Right cardiac atrium (tissue), 5 donors: ENCODE data around the gene DPF3. TPM values are rescaled to one million over a fixed set of nuclear protein-coding genes. Genes with fewer than 3 reads are reported as not detected.
A peak's percentile ranks its signal among the peaks of the same experiment; 100 is the strongest.

Experiments used
- ATAC-seq, 2 donors: fragments of 200-7000 bp; cut with Tn5 transposase; one replicate each; pipeline versions ENCODE4 v1.8.0 to v1.9.1; 2020; ENCODE audit warnings: moderate library complexity in 2 of 2, mild to moderate bottlenecking in 1 of 2
- DNase-seq, 3 donors: peaks; one replicate each; pipeline ENCODE4 v3.0.0-alpha.2; 2020
- H3K27ac ChIP-seq: one replicate; pipeline ENCODE4 v1.5.1; 2013; ENCODE audit warnings: mild to moderate bottlenecking, low read length, control low read depth, moderate library complexity
- H3K27me3 ChIP-seq: one replicate; pipeline ENCODE4 v1.6.1; 2013; ENCODE audit not compliant: control insufficient read depth, insufficient read depth
- H3K4me1 ChIP-seq: one replicate; pipeline ENCODE4 v1.6.1; 2013; ENCODE audit warnings: low read length; ENCODE audit not compliant: control insufficient read depth, insufficient read depth
- H3K4me3 ChIP-seq: one replicate; pipeline ENCODE4 v1.5.1; 2013; ENCODE audit warnings: low read length, control low read depth
- H3K9me3 ChIP-seq: one replicate; pipeline ENCODE4 v1.6.1; 2013; ENCODE audit warnings: low read length; ENCODE audit not compliant: control insufficient read depth
- WGBS: extraction: QIAGEN DNeasy Blood & Tissue Kit; methylation state at CpG from one replicate; pipeline ENCODE4 v1.1.7; 2013; 5-methylcytosine and 5-hydroxymethylcytosine counted together
- intact Hi-C, 4 donors: fragments of 100-400 bp; cut with DNase I; formaldehyde crosslinking; loops; one replicate each; pipeline versions ENCODE4 v1.11.0 to v1.14.0; 2022 to 2023
- polyA plus RNA-seq: library from polyadenylated mRNA; stranded (reverse); fragments of 200-250 nt; gene quantifications from one replicate; pipeline ENCODE4 v1.2.3, GENCODE V29; 2013
- total RNA-seq, 4 donors: library from RNA; stranded (reverse); fragmentation: NEBNext Ultra II Directional; extraction: Animal tissue kit (Norgen Biotek cat#: 25700); gene quantifications; one replicate each; pipeline ENCODE4 v1.2.1, GENCODE V29; 2021
- donor health status: healthy with polysubstance abuse.
- donor health status: DM: no; HTN: yes; CAD: no.
- donor health status: DM: no; HTN: no; CAD: no.
- donor health status: DM: no; HTN: yes; CAD: no; lungs with severe emphysema.
- donor health status: DM: yes; HTN: yes; CAD: no.

DPF3 gene
- total and polyA plus RNA-seq, 5 donors, result 16.5 to 33.0 (median 25.9) TPM

- Histone ChIP-seq H3K27ac (no peak overlapping the region), H3K9me3 (no peaks in the 10 kb centered on the region), H3K4me3 (no peak overlapping the region), H3K4me1 (peaks cover 4% of the 10 kb centered on the region), H3K27me3 (no peaks in the 10 kb centered on the region)
- intact Hi-C loops, result no loop called here
- no peak for ATAC-seq
- no peak for DNase-seq
- whole genome bisulfite sequencing, result 75% methylated on average over 4 of the region's 4 CpGs
Observed at GRCh38 chr14:72774141-72774540, 119.8 kb downstream of the DPF3 start.

DNA sequence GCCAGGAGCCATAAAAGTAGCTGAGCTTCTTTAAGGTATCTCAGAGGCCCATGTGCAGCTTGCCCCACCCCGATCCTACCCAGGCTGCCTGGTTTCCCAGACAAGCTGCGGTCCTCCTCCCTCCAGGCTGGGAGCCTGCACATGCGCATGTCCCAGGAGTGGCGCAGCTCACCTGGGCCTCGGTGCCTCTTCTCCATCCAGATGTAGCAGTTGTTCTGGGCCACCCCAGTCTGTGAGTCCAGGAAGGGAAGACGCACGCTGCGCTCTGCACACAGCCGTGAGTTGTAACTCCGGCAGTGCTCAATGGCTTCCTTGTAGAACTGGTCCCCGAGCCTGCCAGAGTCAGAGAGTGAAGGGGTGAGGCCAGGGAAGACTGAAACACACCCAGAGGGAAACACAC, 122.3 kb downstream of the DPF3 start:
- ATAC-seq, result peak in 1 of 2 donors; percentile 38
- intact Hi-C loops, result no loop called here

DNA sequence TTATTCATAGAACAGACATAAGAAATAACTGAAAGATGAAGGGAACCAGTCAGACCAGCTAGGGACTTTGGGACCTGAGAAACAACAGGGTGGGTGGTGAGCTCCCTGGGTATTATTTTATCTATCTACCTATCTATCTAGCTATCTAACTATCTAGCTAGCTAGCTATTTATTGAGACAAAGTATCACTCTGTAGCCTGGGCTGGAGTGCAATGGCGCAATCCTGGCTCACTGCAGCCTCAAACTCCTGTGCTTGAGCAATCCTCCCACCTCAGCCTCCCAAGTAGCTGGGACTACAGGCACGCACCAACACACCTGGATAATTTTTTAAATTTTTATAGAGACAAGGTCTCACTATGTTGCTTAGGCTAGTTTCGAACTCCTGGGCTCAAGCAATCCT, 127.6 kb downstream of the DPF3 start:
- Histone ChIP-seq H3K27ac (no peak overlapping the region), H3K4me1 (no peaks in the 10 kb centered on the region), H3K9me3 (no peaks in the 10 kb centered on the region), H3K27me3 (no peaks in the 10 kb centered on the region), H3K4me3 (no peak overlapping the region)
- DNase-seq, result no peak
- WGBS, result 93% methylated on average over 3 of the region's 3 CpGs
- intact Hi-C loops, result no loop called here
- no peak for ATAC-seq

More for the DNA sequence above, 122.3 kb downstream of the DPF3 start:
- H3K9me3 ChIP-seq, result no peaks in the 10 kb centered on the region
- no peaks in the 10 kb centered on the region for H3K27me3 ChIP-seq
- no peak overlapping the region for H3K27ac ChIP-seq
- 93% methylated on average over 11 of the region's 11 CpGs for WGBS
- no peaks in the 10 kb centered on the region for H3K4me1 ChIP-seq
- H3K4me3 ChIP-seq, result no peak overlapping the region
- DNase-seq, result no peak

- no peak for ATAC-seq
- Histone ChIP-seq H3K4me1 (no peaks in the 10 kb centered on the region), H3K9me3 (peaks cover 2% of the 10 kb centered on the region), H3K27me3 (no peaks in the 10 kb centered on the region), H3K27ac (no peak overlapping the region), H3K4me3 (no peak overlapping the region)
- WGBS, result 84% methylated on average over 1 of the region's 1 CpG
- intact Hi-C loops, result no loop called here
- DNase-seq, result no peak
Observed at GRCh38 chr14:72763892-72764291, 130.0 kb downstream of the DPF3 start.

GRCh38 chr14:72759670-72760069, 134.2 kb downstream of the DPF3 start:
- intact Hi-C loops, result no loop called here
- Histone ChIP-seq H3K9me3 (peaks cover 2% of the 10 kb centered on the region), H3K27me3 (no peaks in the 10 kb centered on the region), H3K27ac (no peak overlapping the region), H3K4me1 (no peaks in the 10 kb centered on the region), H3K4me3 (no peak overlapping the region)
- no peak for DNase-seq
- ATAC-seq, result no peak

DNA sequence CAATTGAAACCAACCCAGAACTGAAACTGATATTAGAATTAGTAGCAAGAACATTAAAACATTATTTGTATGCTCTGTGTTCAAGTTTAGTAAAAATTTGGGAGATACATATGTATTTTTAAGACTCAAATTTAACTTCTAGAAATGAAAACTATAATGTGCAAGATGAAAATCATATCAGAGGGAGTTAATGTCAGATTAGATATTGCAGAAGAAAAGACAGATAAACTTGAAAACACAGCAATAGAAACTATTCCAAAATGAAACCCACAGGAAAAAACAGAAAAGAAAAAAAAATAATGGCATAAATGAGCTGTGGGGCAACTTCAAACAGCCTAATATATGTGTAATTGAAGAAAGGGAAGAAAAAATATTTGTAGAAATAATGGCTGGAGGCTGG, 134.9 kb downstream of the DPF3 start:
- Histone ChIP-seq H3K27me3 (no peaks in the 10 kb centered on the region), H3K9me3 (peaks cover 2% of the 10 kb centered on the region), H3K4me3 (no peak overlapping the region), H3K27ac (no peak overlapping the region), H3K4me1 (no peaks in the 10 kb centered on the region)
- ATAC-seq (no peak), DNase-seq (no peak)
- intact Hi-C loops, result no loop called here

- ATAC-seq (no peak), DNase-seq (no peak)
- H3K27ac ChIP-seq, result no peak overlapping the region
- H3K9me3 ChIP-seq, result peaks cover 2% of the 10 kb centered on the region
- 85% methylated on average over 5 of the region's 5 CpGs for WGBS
- intact Hi-C loops, result no loop called here
- no peaks in the 10 kb centered on the region for H3K27me3 ChIP-seq
- no peak overlapping the region for H3K4me3 ChIP-seq
- H3K4me1 ChIP-seq, result no peaks in the 10 kb centered on the region
Observed at GRCh38 chr14:72758420-72758819, 135.5 kb downstream of the DPF3 start.

DNA sequence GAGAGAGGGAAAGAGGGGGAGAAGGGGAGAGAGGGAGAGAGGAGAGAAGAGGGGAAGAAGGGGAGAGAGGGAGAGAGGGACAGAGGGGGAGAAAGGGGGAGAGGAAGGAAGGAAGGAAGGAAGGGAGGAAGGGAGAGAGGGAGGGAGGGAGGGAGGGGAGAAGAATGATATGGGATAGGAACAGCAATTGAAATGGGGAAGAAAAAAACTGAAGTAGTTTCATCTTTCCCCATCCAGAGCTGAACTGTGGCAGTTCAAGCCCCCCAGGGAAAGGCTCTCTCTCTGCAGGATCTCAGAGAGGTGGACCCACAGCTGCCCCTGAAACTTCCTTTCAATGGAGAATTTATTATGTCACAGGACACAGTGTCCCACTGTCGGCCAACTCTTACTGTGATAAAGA, 136.9 kb downstream of the DPF3 start:
- Histone ChIP-seq H3K4me1 (no peaks in the 10 kb centered on the region), H3K9me3 (peaks cover 2% of the 10 kb centered on the region), H3K4me3 (no peak overlapping the region), H3K27me3 (no peaks in the 10 kb centered on the region), H3K27ac (no peak overlapping the region)
- DNase-seq, result no peak
- 54% methylated on average over 1 of the region's 1 CpG for WGBS
- ATAC-seq, result no peak
- intact Hi-C loops, result no loop called here

GRCh38 chr14:72755766-72756165, 138.1 kb downstream of the DPF3 start:
- ATAC-seq, result no peak
- peaks cover 2% of the 10 kb centered on the region for H3K9me3 ChIP-seq
- no peaks in the 10 kb centered on the region for H3K27me3 ChIP-seq
- WGBS, result 64% methylated on average over 3 of the region's 3 CpGs
- H3K4me3 ChIP-seq, result no peak overlapping the region
- intact Hi-C loops, result no loop called here
- H3K27ac ChIP-seq, result no peak overlapping the region
- no peaks in the 10 kb centered on the region for H3K4me1 ChIP-seq
- DNase-seq, result no peak

- Histone ChIP-seq H3K27me3 (no peaks in the 10 kb centered on the region), H3K27ac (no peak overlapping the region), H3K4me3 (no peak overlapping the region), H3K9me3 (no peaks in the 10 kb centered on the region), H3K4me1 (no peaks in the 10 kb centered on the region)
- no peak for DNase-seq
- peak in 1 of 2 donors; percentile 29 for ATAC-seq
- 91% methylated on average over 4 of the region's 4 CpGs for WGBS
- intact Hi-C loops, result no loop called here
Observed at GRCh38 chr14:72754949-72755348, 139.0 kb downstream of the DPF3 start.

- Histone ChIP-seq H3K27ac (no peak overlapping the region), H3K4me3 (no peak overlapping the region), H3K9me3 (no peaks in the 10 kb centered on the region), H3K4me1 (no peaks in the 10 kb centered on the region), H3K27me3 (no peaks in the 10 kb centered on the region)
- no peak for ATAC-seq
- WGBS, result 81% methylated on average over 6 of the region's 6 CpGs
- DNase-seq, result no peak
- intact Hi-C loops, result no loop called here
Observed at GRCh38 chr14:72753879-72754400, 140.0 kb downstream of the DPF3 start.

DNA sequence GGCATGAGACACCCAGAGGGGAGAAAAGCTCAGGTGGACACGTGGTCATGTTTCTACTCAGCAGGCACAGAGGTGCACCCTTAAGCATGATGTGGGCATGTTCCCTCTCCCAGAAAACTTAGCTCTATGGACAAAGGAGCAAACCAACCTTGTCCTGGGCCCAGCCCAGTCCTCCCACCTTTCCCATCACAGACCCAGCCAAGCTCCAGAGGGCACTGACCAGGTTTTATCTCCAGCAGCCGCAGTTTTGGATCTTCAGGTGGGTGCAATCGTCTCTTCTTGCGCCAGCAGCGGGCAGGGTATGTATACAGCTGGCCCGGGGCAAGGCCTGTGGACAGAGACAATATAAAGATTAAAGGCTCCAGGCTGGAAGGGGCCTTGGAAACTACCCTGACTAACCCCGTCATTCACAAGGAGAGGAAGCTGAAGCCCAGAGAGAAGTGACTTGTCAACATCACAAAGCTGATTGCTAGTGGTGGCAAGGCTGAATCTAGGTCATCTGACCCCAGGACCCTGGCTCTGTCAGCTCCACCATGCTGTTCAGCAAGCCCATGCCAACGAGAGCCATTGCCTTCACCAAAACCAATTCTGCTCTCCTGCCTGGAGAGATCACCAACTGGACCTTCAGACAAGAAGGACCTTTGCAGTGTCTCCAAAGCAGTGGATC, 140.7 kb downstream of the DPF3 start:
- DNase-seq (no peak), ATAC-seq (no peak)
- no peaks in the 10 kb centered on the region for H3K4me1 ChIP-seq
- no peak overlapping the region for H3K4me3 ChIP-seq
- no peaks in the 10 kb centered on the region for H3K27me3 ChIP-seq
- 87% methylated on average over 8 of the region's 8 CpGs for WGBS
- no peaks in the 10 kb centered on the region for H3K9me3 ChIP-seq
- intact Hi-C loops, result no loop called here
- H3K27ac ChIP-seq, result no peak overlapping the region
